ENCODE data around the gene LRCOL1.

DNA sequence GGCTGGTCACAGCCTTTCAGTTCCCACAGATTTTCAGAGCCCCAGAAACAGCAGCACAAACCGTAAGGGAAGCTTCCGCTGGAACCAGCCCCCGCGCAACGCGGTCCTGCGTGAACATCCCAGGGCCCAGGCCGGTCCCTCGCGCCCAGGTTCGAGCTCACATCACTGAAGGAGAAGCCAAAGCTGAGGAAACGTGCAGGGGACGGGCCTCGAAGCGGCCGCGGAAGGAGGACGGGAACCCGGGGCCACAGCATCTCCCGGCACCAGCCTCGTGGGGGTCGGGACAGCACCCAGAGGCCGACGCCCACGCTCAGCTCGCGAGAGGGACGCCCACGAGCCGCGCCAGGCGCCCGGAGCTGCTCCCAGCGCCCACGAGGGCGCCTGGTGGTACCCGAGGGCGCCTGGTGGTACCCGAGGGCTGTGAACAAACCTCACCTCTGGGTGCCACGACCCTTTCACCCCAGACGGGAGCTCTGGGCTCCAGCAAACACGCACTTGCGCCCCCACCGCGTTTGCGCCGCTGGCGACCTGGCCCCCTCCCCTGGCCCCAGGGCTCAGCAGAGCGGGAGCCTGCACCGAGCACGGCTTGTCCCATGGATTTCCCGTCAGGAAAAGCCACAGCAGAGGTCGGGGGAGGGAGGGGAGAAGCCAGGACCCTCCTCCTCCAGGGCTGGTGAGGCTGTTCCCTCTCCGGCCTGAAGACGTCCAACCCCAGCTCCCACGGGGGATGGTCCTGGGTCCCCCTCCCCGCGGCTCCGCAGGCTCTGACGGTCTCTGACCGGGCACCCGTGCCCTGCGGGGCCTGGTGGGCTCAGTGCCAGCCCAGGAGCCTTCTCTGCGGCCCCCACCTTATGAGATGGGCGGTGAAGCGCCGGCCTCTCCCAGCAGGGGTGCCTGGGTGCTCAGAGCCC is 6.9 kb downstream of the LRCOL1 start:
- TF ChIP-seq POLR2A (IDR thresholded peaks at IDR 0.05) = no peak
- TF ChIP-seq, protein P1, sequence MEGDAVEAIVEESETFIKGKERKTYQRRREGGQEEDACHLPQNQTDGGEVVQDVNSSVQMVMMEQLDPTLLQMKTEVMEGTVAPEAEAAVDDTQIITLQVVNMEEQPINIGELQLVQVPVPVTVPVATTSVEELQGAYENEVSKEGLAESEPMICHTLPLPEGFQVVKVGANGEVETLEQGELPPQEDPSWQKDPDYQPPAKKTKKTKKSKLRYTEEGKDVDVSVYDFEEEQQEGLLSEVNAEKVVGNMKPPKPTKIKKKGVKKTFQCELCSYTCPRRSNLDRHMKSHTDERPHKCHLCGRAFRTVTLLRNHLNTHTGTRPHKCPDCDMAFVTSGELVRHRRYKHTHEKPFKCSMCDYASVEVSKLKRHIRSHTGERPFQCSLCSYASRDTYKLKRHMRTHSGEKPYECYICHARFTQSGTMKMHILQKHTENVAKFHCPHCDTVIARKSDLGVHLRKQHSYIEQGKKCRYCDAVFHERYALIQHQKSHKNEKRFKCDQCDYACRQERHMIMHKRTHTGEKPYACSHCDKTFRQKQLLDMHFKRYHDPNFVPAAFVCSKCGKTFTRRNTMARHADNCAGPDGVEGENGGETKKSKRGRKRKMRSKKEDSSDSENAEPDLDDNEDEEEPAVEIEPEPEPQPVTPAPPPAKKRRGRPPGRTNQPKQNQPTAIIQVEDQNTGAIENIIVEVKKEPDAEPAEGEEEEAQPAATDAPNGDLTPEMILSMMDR (IDR thresholded peaks at IDR 0.05) = no peak
